ENCODE data around the gene CD320.

CD320 gene

DNA sequence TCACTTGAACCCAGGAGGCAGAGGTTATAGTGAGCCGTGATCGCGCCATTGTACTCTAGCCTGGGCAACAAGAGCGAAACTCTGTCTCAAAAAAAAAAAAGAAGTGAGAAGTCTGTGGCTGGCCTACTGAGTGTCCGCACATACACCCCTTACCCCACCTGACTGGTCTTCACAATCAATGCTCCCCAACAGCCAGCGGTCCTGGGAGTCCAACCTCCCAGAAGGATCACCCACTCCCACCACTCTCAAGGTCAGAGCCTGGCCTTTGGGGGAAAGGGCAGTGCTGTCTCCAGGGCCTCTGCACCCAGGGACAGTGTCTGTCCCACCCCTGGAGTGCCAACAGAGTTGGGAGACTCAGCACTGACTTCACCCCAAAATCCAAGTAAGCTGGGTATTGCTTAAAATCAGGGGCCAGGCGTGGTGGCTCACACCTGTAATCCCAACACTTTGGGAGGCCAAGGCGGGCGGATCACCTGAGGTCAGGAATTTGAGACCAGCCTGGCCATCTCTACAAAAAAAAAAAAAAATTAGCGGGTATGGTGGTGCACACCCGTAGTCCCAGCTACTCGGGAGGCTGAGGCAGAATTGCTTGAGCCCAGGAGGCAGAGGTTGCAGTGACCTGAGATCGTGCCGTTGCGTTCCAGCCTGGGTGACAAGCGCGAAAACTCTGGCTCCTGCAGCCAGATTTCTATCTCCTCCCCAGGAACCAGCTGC, 2.3 kb upstream of the CD320 start:
- Histone ChIP-seq H3K27me3 (ENCODE audit: insufficient read depth, low read depth, severe bottlenecking) (no peaks in the 10 kb centered on the region), H3K9me3 (ENCODE audit: severe bottlenecking) (no peaks in the 10 kb centered on the region), H3K27ac (no peak overlapping the region), H3K36me3 (peaks cover 55% of the 10 kb centered on the region), H3K4me3 (ENCODE audit: low read depth, low read length) (no peak overlapping the region)
- TF ChIP-seq, protein P1, sequence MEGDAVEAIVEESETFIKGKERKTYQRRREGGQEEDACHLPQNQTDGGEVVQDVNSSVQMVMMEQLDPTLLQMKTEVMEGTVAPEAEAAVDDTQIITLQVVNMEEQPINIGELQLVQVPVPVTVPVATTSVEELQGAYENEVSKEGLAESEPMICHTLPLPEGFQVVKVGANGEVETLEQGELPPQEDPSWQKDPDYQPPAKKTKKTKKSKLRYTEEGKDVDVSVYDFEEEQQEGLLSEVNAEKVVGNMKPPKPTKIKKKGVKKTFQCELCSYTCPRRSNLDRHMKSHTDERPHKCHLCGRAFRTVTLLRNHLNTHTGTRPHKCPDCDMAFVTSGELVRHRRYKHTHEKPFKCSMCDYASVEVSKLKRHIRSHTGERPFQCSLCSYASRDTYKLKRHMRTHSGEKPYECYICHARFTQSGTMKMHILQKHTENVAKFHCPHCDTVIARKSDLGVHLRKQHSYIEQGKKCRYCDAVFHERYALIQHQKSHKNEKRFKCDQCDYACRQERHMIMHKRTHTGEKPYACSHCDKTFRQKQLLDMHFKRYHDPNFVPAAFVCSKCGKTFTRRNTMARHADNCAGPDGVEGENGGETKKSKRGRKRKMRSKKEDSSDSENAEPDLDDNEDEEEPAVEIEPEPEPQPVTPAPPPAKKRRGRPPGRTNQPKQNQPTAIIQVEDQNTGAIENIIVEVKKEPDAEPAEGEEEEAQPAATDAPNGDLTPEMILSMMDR (IDR thresholded peaks at IDR 0.05; ENCODE audit: low read depth, low read length): no peak
- DNase-seq: peak; percentile 2

DNA sequence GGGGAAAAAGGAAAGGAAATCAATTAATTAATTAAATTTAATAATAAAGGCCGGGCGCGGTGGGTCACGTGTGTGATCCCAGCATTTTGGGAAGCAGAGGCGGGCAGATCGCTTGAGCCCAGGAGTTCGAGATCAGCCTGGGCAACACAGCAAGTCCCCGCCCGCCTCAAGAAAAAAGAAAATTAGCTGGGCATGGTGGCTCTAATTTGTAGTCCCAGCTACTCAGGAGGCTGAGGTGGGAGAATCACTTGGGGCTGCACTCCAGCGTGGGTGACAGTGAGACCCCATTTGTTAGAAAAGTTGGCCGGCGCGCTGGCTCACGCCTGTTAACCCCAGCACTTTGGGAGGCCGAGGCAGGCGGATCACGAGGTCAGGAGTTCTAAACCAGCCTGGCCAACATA, 733 bp upstream of the CD320 start:
- Histone ChIP-seq H3K27me3 (ENCODE audit: insufficient read depth, low read depth, severe bottlenecking) (no peaks in the 10 kb centered on the region), H3K27ac (peak overlapping the region; percentile 93), H3K36me3 (peaks cover 60% of the 10 kb centered on the region), H3K9me3 (ENCODE audit: severe bottlenecking) (no peaks in the 10 kb centered on the region), H3K4me3 (ENCODE audit: low read depth, low read length) (peak overlapping the region; percentile 77)
- peak; percentile 2 for DNase-seq
- TF ChIP-seq, protein P1 (IDR thresholded peaks at IDR 0.05; ENCODE audit: low read depth, low read length): no peak

DNA sequence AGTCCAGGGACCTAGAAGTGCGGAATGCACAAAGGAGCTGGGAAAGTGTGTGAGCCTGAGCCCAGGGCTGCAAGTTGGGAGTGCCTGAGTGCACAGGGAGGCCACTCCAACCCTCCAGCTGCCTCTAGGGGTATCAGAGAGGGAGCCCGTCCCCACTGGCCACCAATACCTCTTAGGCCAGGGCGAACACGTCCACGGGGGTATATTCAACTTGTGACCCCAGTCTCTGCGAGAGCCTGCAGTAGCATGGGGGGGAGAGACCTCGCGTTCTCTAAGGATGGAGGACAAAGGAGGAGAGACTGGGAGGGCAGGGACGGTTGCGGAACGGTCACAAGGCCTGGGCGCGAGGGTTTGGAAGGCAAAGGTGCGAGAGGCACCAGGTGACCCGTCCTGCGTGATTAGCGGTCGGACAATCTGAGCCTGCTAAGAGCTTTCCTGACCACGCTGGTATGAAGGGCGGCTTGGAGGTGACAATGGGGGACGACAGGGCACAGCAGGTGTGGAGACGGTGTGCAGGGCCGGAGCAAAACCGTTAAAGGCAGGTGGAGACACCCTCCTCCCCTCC, 676 bp downstream of the CD320 start:
- Histone ChIP-seq H3K9me3 (ENCODE audit: severe bottlenecking) (no peaks in the 10 kb centered on the region), H3K27ac (peak overlapping the region; percentile 93), H3K27me3 (ENCODE audit: insufficient read depth, low read depth, severe bottlenecking) (no peaks in the 10 kb centered on the region), H3K4me3 (ENCODE audit: low read depth, low read length) (peak overlapping the region; percentile 77), H3K36me3 (peaks cover 62% of the 10 kb centered on the region)
- DNase-seq: peak; percentile 16
- TF ChIP-seq, protein P1 (IDR thresholded peaks at IDR 0.05; ENCODE audit: low read depth, low read length): no peak

DNA sequence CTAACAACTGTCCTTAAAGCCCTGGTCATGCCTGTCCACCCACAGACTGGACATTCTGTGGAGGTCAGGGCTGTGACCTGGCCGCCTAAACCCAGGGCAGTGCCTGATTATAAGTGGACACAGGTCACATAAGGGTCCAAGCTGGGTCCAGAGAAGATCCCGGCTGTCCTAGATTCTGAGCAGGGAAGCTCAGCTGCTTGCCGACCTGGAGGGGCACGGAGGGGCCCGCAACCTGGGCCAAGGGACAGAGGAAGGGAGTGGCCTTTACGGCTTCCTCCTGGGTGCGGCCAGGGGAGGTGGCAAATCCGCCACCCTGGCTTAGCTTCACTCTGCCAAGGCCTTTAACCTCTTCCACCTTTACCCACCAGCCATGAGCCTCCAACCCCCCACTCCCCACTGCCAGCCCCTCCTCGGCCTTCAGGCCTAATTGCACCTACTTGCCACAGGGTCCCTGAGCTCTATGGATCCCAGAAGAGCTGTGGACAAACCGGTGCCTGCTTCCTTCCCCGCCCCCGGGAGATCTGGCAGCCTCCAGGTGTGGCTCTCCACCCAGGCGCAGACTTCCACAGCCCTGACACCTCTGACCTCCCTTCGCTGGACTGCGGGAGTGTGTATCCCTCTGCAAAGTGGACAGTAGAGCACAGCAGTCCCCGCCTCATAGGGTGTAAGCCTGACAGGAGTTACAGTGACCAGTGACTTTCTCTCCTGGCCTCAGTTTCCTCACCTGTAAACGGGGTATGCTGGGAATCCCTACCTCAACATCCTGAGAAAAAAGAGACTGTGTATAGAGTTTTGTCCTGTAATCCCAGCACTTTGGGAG, 1.7 kb downstream of the CD320 start:
- H3K9me3 ChIP-seq (ENCODE audit: severe bottlenecking): no peaks in the 10 kb centered on the region
- H3K36me3 ChIP-seq: peaks cover 65% of the 10 kb centered on the region
- peak; percentile 4 for DNase-seq
- TF ChIP-seq, protein P1 (IDR thresholded peaks at IDR 0.05; ENCODE audit: low read depth, low read length): no peak
- no peak overlapping the region; the same call in 1 of the 2 replicates for H3K4me3 ChIP-seq (ENCODE audit: low read depth, low read length)
- no peaks in the 10 kb centered on the region for H3K27me3 ChIP-seq (ENCODE audit: insufficient read depth, low read depth, severe bottlenecking)
- peak overlapping the region; percentile 22; the same call in 1 of the 2 replicates for H3K27ac ChIP-seq

DNA sequence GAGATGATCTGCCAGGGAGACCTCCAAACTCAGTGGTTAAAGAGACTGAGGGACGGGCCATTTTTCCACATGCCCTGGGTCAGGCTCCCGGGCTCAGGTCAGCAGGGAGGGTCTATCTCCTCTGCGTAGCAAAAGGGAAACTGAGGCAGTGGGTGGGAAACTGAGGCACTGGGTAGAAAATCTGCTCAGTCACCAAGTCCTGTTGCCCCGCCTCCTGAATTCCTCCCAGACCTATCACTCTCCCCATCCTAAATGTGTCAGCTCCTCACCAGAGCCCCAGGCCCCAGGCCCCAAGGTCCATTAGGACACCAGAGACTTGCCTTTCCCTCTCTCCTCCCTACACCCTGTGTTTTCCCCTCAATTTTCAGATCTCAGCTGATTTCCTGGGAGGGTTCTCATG, 2.4 kb downstream of the CD320 start:
- H3K36me3 ChIP-seq: peaks cover 59% of the 10 kb centered on the region
- no peaks in the 10 kb centered on the region for H3K9me3 ChIP-seq (ENCODE audit: severe bottlenecking)
- H3K27ac ChIP-seq: no peak overlapping the region
- H3K4me3 ChIP-seq (ENCODE audit: low read depth, low read length): no peak overlapping the region
- peak; percentile 5 for DNase-seq
- TF ChIP-seq, protein P1 (IDR thresholded peaks at IDR 0.05; ENCODE audit: low read depth, low read length): no peak
- H3K27me3 ChIP-seq (ENCODE audit: insufficient read depth, low read depth, severe bottlenecking): no peaks in the 10 kb centered on the region

Data from WERI-Rb-1 (cell line).